ENCODE measurements around the gene CMC2.
A peak's percentile ranks its signal among the peaks of the same experiment; 100 is the strongest.

Gene CMC2

GRCh38 chr16:81035975-81036750 lies 29.5 kb upstream of the CMC2 start:
- Histone ChIP-seq H3K4me3 (peak overlapping the region; percentile 76), H3K27ac (no peak overlapping the region)
- DNase-seq (ENCODE audit: low read depth, low spot score): no peak

GRCh38 chr16:81035398-81035974 lies 28.8 kb upstream of the CMC2 start, which contains the start of gene ATMIN:
Gene ATMIN, plus strand, starts transcription at chr16:81035842. Its CDS starts 29 bp downstream, at chr16:81035871.
- Histone ChIP-seq H3K36me3 (ENCODE audit: insufficient read depth, low read length) (no peaks in the 10 kb centered on the region), H3K27ac (no peak within 1 kb of the TSS), H3K9ac (ENCODE audit: insufficient read length) (peak within 1 kb of the TSS; percentile 65), H3K9me3 (ENCODE audit: low read depth, low read length) (no peaks in the 10 kb centered on the region), H3K4me3 (peak within 1 kb of the TSS; percentile 76)
- no peak for DNase-seq (ENCODE audit: low read depth, low spot score)
- TF ChIP-seq EZH2 (IDR thresholded peaks at IDR 0.05) (no peak), POLR2AphosphoS5 (IDR thresholded peaks at IDR 0.05; ENCODE audit: borderline replicate concordance, low read depth, low read length) (no peak), FOXP2 (optimal IDR thresholded peaks at IDR 0.05; ENCODE audit: control extremely low read depth, extremely low read length, insufficient read depth) (no peak)

More at GRCh38 chr16:81035975-81036750, 29.5 kb upstream of the CMC2 start:
- Histone ChIP-seq H3K9ac (ENCODE audit: insufficient read length) (peak overlapping the region; percentile 65), H3K9me3 (ENCODE audit: low read depth, low read length) (no peaks in the 10 kb centered on the region), H3K36me3 (ENCODE audit: insufficient read depth, low read length) (no peaks in the 10 kb centered on the region)
- TF ChIP-seq FOXP2 (optimal IDR thresholded peaks at IDR 0.05; ENCODE audit: control extremely low read depth, extremely low read length, insufficient read depth) (no peak), EZH2 (IDR thresholded peaks at IDR 0.05) (no peak), POLR2AphosphoS5 (IDR thresholded peaks at IDR 0.05; ENCODE audit: borderline replicate concordance, low read depth, low read length) (no peak)

- DNase-seq (ENCODE audit: low read depth, low spot score): no peak
- no peak for TF ChIP-seq FOXP2 (optimal IDR thresholded peaks at IDR 0.05; ENCODE audit: control extremely low read depth, extremely low read length, insufficient read depth)
- no peak for TF ChIP-seq POLR2AphosphoS5 (IDR thresholded peaks at IDR 0.05; ENCODE audit: borderline replicate concordance, low read depth, low read length)
- TF ChIP-seq EZH2 (IDR thresholded peaks at IDR 0.05): no peak
- no peak overlapping the region for H3K4me3 ChIP-seq
- peaks cover 3% of the 10 kb centered on the region; the same call in 1 of the 2 replicates for H3K36me3 ChIP-seq (ENCODE audit: insufficient read depth, low read length)
- H3K9ac ChIP-seq (ENCODE audit: insufficient read length): no peak overlapping the region
- no peaks in the 10 kb centered on the region for H3K9me3 ChIP-seq (ENCODE audit: low read depth, low read length)
- no peak overlapping the region for H3K27ac ChIP-seq
These were observed 23.4 kb upstream of the CMC2 start for GRCh38 chr16:81029930-81030604.

- Histone ChIP-seq H3K27ac (no peak overlapping the region), H3K9ac (ENCODE audit: insufficient read length) (no peak overlapping the region), H3K9me3 (ENCODE audit: low read depth, low read length) (no peaks in the 10 kb centered on the region), H3K4me3 (no peak overlapping the region), H3K36me3 (ENCODE audit: insufficient read depth, low read length) (peaks cover 15% of the 10 kb centered on the region)
- TF ChIP-seq POLR2AphosphoS5 (IDR thresholded peaks at IDR 0.05; ENCODE audit: borderline replicate concordance, low read depth, low read length) (no peak), FOXP2 (optimal IDR thresholded peaks at IDR 0.05; ENCODE audit: control extremely low read depth, extremely low read length, insufficient read depth) (no peak), EZH2 (IDR thresholded peaks at IDR 0.05) (no peak)
- no peak for DNase-seq (ENCODE audit: low read depth, low spot score)
These were observed 19.7 kb upstream of the CMC2 start for GRCh38 chr16:81026429-81026828.

GRCh38 chr16:81018496-81018895 lies 11.8 kb upstream of the CMC2 start:
- no peak for DNase-seq (ENCODE audit: low read depth, low spot score)
- TF ChIP-seq FOXP2 (optimal IDR thresholded peaks at IDR 0.05; ENCODE audit: control extremely low read depth, extremely low read length, insufficient read depth): no peak
- no peak for TF ChIP-seq EZH2 (IDR thresholded peaks at IDR 0.05)
- no peak for TF ChIP-seq POLR2AphosphoS5 (IDR thresholded peaks at IDR 0.05; ENCODE audit: borderline replicate concordance, low read depth, low read length)
- no peaks in the 10 kb centered on the region for H3K9me3 ChIP-seq (ENCODE audit: low read depth, low read length)
- H3K36me3 ChIP-seq (ENCODE audit: insufficient read depth, low read length): peaks cover 39% of the 10 kb centered on the region
- H3K4me3 ChIP-seq: no peak overlapping the region
- no peak overlapping the region for H3K27ac ChIP-seq
- no peak overlapping the region for H3K9ac ChIP-seq (ENCODE audit: insufficient read length)

GRCh38 chr16:81014672-81015071 lies 8.0 kb upstream of the CMC2 start:
- Histone ChIP-seq H3K36me3 (ENCODE audit: insufficient read depth, low read length) (peaks cover 30% of the 10 kb centered on the region; the same call in 1 of the 2 replicates), H3K9ac (ENCODE audit: insufficient read length) (no peak overlapping the region), H3K27ac (no peak overlapping the region), H3K4me3 (no peak overlapping the region), H3K9me3 (ENCODE audit: low read depth, low read length) (no peaks in the 10 kb centered on the region)
- no peak for DNase-seq (ENCODE audit: low read depth, low spot score)
- TF ChIP-seq FOXP2 (optimal IDR thresholded peaks at IDR 0.05; ENCODE audit: control extremely low read depth, extremely low read length, insufficient read depth): no peak
- no peak for TF ChIP-seq POLR2AphosphoS5 (IDR thresholded peaks at IDR 0.05; ENCODE audit: borderline replicate concordance, low read depth, low read length)
- no peak for TF ChIP-seq EZH2 (IDR thresholded peaks at IDR 0.05)

GRCh38 chr16:81012974-81013373 lies 6.3 kb upstream of the CMC2 start:
- no peak overlapping the region for H3K9ac ChIP-seq (ENCODE audit: insufficient read length)
- no peak overlapping the region for H3K4me3 ChIP-seq
- TF ChIP-seq EZH2 (IDR thresholded peaks at IDR 0.05) (no peak), FOXP2 (optimal IDR thresholded peaks at IDR 0.05; ENCODE audit: control extremely low read depth, extremely low read length, insufficient read depth) (no peak), POLR2AphosphoS5 (IDR thresholded peaks at IDR 0.05; ENCODE audit: borderline replicate concordance, low read depth, low read length) (no peak)
- no peak for DNase-seq (ENCODE audit: low read depth, low spot score)
- H3K9me3 ChIP-seq (ENCODE audit: low read depth, low read length): no peaks in the 10 kb centered on the region
- no peak overlapping the region for H3K27ac ChIP-seq
- peaks cover 21% of the 10 kb centered on the region; the same call in 1 of the 2 replicates for H3K36me3 ChIP-seq (ENCODE audit: insufficient read depth, low read length)

GRCh38 chr16:81008505-81008789 lies 1.8 kb upstream of the CMC2 start:
- Histone ChIP-seq H3K27ac (no peak overlapping the region), H3K9ac (ENCODE audit: insufficient read length) (no peak overlapping the region), H3K36me3 (ENCODE audit: insufficient read depth, low read length) (peaks cover 2% of the 10 kb centered on the region; the same call in 1 of the 2 replicates), H3K4me3 (no peak overlapping the region), H3K9me3 (ENCODE audit: low read depth, low read length) (no peaks in the 10 kb centered on the region)
- DNase-seq (ENCODE audit: low read depth, low spot score): no peak
- TF ChIP-seq POLR2AphosphoS5 (IDR thresholded peaks at IDR 0.05; ENCODE audit: borderline replicate concordance, low read depth, low read length): no peak
- TF ChIP-seq FOXP2 (optimal IDR thresholded peaks at IDR 0.05; ENCODE audit: control extremely low read depth, extremely low read length, insufficient read depth): no peak
- TF ChIP-seq EZH2 (IDR thresholded peaks at IDR 0.05): no peak
